ENCODE data around the gene CTNNAL1. TPM values are rescaled to one million over a fixed set of nuclear protein-coding genes. Genes with fewer than 3 reads are reported as not detected.
A peak's percentile ranks its signal among the peaks of the same experiment; 100 is the strongest.
"Not testable (repeated sequence)": the region's sequence is repeated elsewhere in the genome, so short reads cannot be mapped to it uniquely, and the experiment has no call there.

CTNNAL1 gene
- total RNA-seq, 1 donor from 2014 or later: 77.9 TPM

DNA sequence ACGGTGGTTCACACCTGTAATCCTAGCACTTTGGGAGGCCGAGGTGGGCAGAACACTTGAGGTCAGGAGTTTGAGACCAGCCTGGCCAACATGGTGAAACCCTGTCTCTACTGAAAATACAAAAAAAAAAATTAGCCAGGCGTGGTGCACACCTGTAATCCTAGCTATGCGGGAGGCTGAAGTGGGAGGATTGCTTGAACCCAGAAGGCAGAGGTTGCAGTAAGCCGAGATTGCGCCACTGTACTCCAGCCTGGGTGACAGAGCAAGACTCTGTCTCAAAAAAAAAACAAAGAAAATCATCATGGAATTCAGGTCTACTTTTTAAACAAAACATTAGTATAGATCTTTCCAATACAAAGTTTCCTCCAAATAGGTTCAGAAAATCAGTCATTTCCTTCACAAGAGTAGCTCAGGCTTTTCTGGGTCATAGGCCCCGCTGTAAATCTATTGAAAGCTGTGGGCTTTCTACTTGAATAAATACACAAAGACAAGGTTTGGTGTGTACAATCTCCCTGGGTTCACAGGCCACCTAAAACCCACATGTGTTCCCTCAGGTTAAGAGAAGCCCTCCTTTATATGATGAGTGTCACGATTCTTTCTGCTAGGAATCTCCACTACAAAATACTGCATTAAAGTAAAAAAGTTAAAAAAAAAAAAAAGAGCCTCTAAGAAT lies 114.1 kb downstream of the CTNNAL1 start:
- intact Hi-C loops (cut with micrococcal nuclease); DNase-seq; ATAC-seq: not testable (repeated sequence)

DNA sequence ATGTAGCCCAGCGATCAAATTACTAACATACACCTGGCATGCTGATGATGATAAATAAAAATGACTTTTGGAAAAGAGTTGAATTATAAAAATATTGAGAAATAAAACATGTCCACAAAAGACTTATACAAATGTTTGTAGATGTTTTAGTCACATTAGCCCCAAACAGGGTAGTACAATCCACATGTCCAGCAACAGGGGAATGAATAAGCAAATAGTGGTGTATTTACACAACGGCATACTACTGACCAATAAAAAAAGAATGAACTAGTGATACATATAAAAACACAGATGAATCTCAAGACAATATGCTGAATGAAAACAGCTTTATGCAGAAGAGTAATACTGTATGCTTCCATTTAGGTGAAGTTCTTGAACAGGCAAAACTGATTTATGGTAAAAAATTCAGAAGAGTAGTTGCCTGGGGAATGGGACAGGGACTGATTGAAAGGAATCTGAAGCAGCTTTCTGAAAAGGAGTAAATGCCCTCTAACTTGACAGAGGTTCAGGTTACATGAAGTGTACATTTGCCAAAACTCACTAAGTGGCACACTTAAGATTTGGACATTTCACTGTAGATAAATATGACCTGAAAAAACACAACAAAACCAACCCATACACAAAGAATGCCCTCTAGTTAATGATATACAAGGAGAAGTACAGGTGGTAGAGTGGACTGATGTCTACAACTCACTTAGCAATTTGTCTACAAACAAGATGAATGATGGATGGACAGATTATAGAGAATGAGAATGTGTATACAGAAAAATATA lies 115.8 kb downstream of the CTNNAL1 start:
- intact Hi-C loops (cut with micrococcal nuclease): no loop called here
- DNase-seq: no peak
- ATAC-seq: no peak

DNA sequence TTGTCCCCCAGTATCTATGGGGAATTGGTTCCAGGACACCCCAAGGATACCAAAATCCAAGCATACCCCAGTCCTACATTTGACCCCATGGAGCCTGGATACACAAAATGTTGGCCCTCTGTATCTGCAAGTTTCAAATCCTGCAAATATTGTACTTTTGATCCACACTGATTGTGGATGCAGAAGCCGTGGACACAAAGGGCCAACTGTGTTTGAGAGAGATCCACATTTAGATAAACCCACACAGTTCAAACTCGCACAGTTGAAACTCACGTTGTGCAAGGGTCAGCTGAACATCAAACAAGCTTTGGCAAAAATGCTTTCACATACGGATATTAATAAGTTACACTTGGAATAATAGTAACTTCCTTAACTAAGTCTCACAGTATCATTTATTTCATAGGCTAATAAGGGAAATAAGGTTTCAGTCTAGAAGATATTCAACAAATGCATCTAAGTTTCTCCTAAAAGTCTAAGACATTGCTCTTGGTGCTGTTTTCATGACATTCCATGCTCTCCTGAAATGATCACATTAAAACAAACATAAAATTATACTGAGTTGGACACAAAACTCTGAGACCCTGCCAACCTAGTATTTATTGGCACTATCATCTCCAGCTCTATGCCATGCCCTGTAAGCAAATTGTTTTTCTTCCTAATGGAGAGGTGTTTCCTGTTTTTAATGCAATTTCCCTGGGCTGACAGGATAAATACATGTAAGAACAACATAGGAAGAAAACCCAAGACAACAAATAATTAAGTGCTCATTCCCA lies 118.9 kb downstream of the CTNNAL1 start:
- no peak for ATAC-seq
- intact Hi-C loops (cut with micrococcal nuclease): no loop called here

More for the DNA sequence above, 118.9 kb downstream of the CTNNAL1 start:
- no peak for DNase-seq

Small RNA genes lying within 50 kb of the gene (microRNA-seq; reads per million reads assigned to microRNA genes)
- 227 reads per million, percentile 56 among the genes with 10 or more reads in this experiment for gene MIR32 (ENCODE audit: borderline number of aligned reads)

Other genes starting within 250 kb of the CTNNAL1 start
- gene ACTL7B, start 157.5 kb downstream of the CTNNAL1 start, total RNA-seq: not detected
- gene ACTL7A, start 151.2 kb downstream of the CTNNAL1 start, total RNA-seq: not detected
- 20.7 TPM for gene ELP1, start 79.4 kb downstream of the CTNNAL1 start, total RNA-seq
- gene ABITRAM, start 79.1 kb downstream of the CTNNAL1 start, total RNA-seq: 16.3 TPM
- gene TMEM245, start 106.4 kb upstream of the CTNNAL1 start, total RNA-seq: 112 TPM
- gene FRRS1L, start 153.8 kb upstream of the CTNNAL1 start, total RNA-seq: 2.2 TPM